ENCODE measurements around the gene SEMA3B.

DNA sequence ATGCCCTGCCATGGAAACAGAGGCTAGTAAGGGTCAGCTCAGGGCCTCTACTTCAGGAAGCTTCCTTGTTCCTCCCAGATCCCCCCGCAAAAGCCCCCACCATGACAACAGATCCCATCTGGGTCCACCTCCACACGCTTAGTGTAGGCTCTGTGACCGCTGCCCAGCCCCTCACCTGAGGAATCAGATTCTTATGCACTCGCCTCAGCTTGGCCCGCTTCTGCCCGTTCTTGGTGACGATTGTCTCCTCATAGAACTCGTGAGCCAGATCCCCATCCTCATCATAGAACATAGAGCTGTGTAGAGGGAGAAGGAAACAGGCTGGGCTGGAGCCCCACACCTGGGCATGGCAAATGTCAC is 57.2 kb downstream of the SEMA3B start:
- TF ChIP-seq, protein P1, sequence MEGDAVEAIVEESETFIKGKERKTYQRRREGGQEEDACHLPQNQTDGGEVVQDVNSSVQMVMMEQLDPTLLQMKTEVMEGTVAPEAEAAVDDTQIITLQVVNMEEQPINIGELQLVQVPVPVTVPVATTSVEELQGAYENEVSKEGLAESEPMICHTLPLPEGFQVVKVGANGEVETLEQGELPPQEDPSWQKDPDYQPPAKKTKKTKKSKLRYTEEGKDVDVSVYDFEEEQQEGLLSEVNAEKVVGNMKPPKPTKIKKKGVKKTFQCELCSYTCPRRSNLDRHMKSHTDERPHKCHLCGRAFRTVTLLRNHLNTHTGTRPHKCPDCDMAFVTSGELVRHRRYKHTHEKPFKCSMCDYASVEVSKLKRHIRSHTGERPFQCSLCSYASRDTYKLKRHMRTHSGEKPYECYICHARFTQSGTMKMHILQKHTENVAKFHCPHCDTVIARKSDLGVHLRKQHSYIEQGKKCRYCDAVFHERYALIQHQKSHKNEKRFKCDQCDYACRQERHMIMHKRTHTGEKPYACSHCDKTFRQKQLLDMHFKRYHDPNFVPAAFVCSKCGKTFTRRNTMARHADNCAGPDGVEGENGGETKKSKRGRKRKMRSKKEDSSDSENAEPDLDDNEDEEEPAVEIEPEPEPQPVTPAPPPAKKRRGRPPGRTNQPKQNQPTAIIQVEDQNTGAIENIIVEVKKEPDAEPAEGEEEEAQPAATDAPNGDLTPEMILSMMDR (optimal IDR thresholded peaks at IDR 0.05 in 1 of 3, IDR thresholded peaks at IDR 0.05 in 1 of 3, conservative IDR thresholded peaks at IDR 0.05 in 1 of 3; ENCODE audit: extremely low read depth in 1 of 3, insufficient read depth in 2 of 3, low read length in 3 of 3) = no peak
- no peak for TF ChIP-seq EZH2 (IDR thresholded peaks at IDR 0.05; ENCODE audit: low read length)

Data from keratinocyte (primary cell).